ENCODE measurements around the gene ZNF616. TPM values are rescaled to one million over a fixed set of nuclear protein-coding genes. Genes with fewer than 3 reads are reported as not detected.
A peak's percentile ranks its signal among the peaks of the same experiment; 100 is the strongest.

The ZNF616 gene
- polyA plus RNA-seq (2014; cell fraction: cytosol; rRNA removed) = 7.3 and 8.6 TPM in 2 replicates
- 2.8 and 3.5 TPM in 2 replicates for polyA plus RNA-seq (2014; cell fraction: nucleus; rRNA removed)

- DNase-seq (ENCODE audit: low spot score) = peak; percentile 84
Observed at GRCh38 chr19:52139252-52140031, at the start of gene ZNF616. Gene ZNF616, minus strand, starts transcription at chr19:52139938. Its CDS starts 9,426 bp downstream, at chr19:52130512.

DNA sequence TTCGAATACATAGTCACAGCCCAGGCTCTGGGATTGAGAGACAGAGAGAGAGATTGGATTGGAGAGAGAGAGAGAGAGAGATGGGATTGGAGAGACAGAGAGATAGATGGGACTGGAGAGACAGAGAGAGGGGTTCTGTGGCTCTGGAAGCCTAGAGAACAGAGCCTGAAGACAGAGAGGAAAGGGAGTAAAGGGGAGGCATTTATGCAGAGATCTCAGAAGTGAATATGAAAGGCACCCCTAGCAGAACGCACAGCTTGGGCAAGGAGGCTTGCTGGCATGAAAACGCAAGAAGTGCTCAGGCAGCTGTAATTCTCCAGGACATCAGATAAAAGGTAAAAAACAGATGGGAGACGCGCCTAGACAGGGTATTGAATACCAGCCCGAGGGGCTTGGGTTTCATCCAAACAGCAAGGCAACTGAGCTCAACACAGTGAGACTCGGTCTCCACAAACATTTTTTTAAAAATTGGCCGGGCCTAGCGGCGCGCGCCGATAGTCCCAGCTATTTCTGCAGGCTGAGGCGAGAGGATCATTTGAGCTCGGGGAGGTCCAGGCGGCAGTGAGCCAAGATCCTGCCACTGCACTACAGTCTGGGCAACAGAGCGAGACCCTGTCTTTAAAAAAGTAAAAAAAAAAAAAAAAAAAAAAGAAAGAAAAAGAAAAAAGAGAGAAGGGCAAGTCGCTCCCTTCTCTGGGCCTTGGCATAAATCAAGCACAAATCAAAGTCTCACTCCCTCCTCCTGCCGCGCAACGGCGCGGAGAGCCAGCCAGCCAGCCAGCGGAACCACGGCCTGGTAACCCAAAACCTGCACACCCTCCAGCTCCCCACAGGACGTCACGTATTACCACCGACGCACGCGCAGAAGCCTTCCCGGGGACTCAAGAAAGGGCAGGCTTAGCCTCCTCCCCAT is 49.3 kb upstream of the ZNF616 start:
- no peak for DNase-seq (ENCODE audit: low spot score)

DNA sequence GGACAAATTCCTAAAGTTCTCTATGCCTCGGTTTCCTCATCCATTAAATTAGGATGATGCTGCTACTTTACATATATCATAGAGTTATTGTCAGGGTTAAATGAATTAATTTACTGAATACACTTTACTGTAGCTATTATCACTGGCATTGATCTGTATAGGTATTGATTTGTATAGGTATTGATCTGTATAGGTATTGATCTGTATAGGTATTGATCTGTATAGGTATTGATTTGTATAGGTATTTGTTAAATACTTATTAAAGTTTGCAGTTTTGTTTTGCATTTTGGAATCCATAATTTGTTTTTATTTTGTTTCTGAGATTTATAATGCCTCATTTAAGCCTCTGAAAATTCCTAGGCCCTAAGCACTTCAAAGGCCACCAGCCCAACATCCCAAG is 47.7 kb upstream of the ZNF616 start:
- DNase-seq (ENCODE audit: low spot score) = no peak

GRCh38 chr19:52176574-52176973 is 36.8 kb upstream of the ZNF616 start:
- DNase-seq (ENCODE audit: low spot score) = no peak

- DNase-seq (ENCODE audit: low spot score) = no peak
Observed at GRCh38 chr19:52172347-52172746, 32.6 kb upstream of the ZNF616 start.

- peak; percentile 54 for DNase-seq (ENCODE audit: low spot score)
Observed at GRCh38 chr19:52171321-52172169, 31.8 kb upstream of the ZNF616 start, which contains the start of gene ZNF836. Gene ZNF836, minus strand, starts transcription at chr19:52171621. Its CDS starts 3,549 bp downstream, at chr19:52168072.

- DNase-seq (ENCODE audit: low spot score) = peak; percentile 2
Observed at GRCh38 chr19:52170863-52171320, 31.2 kb upstream of the ZNF616 start.

DNA sequence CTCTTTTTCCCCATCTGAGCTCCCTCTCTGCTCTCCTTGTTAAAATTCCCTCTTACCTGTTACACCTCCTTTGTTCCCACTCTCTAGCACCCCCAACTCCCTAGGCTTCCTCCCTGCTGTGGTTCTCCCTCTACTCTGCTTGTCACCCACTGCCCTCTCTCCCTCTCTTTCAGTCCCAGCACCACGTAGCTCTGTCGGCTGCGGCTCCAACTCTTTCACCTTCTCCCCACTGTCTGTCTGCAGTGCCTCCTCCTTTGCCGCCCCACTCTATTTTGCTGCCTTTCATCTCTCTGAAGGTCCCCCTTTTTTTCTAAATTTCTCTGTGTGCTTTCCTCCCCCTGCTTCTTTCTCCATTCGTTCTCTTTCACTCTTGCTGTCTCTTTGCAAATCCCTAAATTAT is 30.6 kb upstream of the ZNF616 start:
- no peak for DNase-seq (ENCODE audit: low spot score)

DNA sequence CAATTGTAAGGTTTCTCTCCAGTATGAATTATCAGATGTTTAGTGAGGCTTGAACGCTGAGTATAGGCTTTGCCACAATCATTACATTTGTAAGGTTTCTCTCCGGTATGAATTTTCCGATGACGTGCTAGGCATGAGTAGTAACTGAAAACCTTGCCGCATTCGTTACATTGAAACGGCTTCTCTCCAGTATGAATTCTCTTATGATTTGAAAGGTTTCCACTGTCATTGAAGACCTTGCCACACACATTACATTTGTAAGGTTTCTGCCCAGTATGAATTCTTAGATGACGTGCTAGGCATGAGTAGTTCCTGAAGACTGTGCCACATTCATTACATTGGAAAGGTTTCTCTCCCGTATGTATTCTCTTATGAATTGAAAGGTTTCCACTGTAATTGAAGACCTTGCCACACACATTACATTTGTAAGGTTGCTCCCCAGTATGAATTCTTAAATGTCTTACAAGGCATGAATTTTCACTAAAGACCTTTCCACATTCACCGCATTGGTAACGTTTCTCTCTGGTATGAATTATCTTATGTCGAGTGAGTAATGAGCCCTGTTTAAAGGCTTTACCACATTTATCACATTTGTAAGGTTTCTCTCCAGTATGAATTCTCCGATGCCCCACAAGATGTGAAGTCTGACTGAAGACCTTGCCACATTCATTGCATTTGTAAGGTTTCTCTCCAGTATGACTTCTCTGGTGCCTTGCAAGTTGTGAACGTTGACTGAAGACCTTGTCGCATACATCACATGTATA is 16.0 kb upstream of the ZNF616 start:
- DNase-seq (ENCODE audit: low spot score) = no peak

DNA sequence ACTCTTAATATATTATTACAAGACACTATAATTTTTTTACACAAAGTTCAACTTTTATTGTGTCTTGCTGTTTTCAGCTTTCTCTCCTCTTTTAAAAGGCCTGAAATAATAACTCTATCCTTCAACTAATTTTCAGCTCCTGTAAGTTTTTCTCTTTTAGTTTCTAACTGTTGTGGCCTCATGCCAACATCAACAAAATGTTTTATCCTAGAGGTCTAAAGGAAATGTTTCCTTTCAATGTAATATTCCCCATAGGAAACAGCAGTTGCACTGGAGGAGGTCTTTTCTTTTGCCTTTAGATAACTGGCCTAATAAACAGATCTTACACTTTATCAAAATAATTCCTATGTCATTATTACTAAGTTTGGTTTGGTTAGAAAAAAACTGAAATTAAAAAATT is 8.5 kb upstream of the ZNF616 start:
- no peak for DNase-seq (ENCODE audit: low spot score)

DNA sequence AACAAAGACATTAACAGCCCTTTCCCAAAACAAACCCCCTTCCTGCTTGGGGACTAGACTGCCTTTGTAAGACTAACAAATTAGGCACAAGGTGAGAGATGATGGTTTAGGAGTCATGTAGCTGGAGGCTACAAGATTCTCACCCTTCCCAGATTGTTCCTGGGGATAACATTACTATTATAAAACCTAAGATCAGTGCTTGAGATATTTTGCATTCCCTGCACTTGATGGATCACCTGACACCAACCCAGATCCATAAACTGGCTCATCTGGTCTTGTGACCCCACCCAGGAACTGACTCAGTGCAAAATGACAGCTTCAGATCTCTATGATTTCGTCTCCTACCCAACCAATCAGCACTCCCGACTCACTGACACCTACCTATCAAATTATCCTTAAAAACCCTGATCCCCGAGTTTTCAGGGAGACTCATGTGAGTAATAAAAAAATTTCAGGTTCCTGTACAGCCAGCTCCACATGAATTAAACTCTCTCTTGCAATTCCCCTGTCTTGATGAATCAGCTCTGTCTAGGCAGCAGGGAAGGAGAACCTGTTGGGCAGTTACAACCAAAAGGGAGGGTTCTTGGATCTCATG is 2.4 kb upstream of the ZNF616 start:
- no peak for DNase-seq (ENCODE audit: low spot score)

GRCh38 chr19:52141203-52141602 is 1.5 kb upstream of the ZNF616 start:
- DNase-seq (ENCODE audit: low spot score) = no peak

GRCh38 chr19:52140032-52140710 is 433 bp upstream of the ZNF616 start:
- DNase-seq (ENCODE audit: low spot score) = no peak

DNA sequence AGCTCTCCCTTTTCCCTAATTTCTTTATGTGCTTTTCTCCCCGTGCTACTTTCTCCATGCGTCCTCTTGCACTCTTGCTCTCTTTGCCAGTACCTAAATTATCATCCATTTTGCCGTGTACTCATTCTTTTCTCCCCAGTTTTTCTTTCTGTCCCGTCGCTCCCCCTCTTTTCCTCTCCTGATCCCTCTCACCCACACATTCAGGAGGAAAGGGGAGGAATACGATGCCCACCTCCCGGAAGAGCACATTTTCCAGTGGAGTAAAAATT is 821 bp downstream of the ZNF616 start:
- no peak for DNase-seq (ENCODE audit: low spot score)

DNA sequence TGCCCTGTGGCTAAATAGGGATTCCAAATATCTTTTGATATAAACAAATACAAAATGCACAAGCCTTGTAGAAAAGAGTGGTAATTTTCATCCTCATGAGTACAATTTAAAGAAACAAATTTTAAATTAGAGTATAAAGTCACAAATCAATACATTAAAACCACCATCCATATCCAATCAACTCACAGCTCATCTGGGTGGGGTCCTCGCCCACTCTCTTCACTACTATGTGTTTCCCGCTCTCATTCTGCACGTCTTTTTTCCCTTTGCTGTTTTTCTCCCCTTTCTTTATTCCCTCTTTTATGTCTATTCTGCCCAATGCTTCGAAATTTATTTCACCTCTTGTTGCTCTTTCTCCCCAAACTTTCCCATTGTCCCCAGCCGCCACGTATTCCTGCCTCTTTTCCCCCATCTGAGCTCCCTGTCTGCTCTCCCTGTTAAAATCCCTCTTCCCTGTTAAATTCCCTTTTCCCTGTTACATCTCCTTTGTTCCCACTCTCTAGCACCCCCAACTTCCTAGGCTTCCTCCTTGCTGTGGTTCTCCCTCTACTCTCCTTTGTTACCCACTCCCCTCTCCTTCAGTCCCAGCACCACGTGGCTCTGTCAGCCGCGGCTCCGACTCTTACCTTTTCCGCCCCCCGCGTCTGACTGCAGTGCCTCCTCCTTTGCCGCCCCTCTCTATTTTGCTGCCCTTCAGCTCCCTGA is 1.3 kb downstream of the ZNF616 start:
- DNase-seq (ENCODE audit: low spot score) = peak; percentile 74

DNA sequence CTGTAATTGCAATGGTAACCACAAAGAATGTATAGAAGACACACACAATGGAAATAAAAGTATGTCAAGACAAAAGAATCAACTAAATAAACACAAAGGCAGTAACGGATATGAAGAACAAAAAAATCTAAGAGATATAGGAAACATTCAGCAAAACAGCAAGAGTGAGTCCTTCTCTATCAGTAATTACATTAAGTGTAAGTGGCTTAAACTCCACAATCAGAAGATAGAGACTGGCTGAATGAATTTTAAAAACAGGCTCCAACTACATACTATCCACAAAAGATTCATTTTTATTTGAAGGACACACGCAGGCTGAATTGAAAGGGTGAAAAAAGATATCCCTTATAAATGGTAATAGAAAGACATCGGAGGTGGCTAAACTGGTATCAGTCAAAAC is 19.5 kb downstream of the ZNF616 start:
- no peak for DNase-seq (ENCODE audit: low spot score)

DNA sequence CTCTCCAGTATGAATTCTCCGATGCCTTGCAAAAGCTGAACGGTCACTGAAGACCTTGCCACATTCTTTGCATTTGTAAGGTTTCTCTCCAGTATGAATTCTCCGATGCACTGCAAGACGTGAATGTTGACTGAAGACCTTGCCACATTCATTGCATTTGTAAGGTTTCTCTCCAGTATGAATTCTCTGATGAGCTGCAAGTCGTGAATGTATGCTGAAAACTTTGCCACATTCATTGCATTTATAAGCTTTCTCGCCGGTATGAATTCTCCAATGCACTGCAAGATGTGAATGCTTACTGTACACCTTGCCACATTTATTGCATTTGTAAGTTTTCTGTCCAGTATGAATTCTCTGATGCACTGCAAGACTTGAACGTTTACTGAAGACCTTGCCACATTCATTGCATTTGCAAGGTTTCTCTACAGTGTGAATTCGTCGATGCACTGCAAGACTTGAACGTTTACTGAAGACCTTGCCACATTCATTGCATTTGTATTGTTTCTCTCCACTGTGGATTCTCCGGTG is 24.1 kb downstream of the ZNF616 start:
- no peak for DNase-seq (ENCODE audit: low spot score)

- DNase-seq (ENCODE audit: low spot score) = no peak
Observed at GRCh38 chr19:52114691-52115090, 25.0 kb downstream of the ZNF616 start.

DNA sequence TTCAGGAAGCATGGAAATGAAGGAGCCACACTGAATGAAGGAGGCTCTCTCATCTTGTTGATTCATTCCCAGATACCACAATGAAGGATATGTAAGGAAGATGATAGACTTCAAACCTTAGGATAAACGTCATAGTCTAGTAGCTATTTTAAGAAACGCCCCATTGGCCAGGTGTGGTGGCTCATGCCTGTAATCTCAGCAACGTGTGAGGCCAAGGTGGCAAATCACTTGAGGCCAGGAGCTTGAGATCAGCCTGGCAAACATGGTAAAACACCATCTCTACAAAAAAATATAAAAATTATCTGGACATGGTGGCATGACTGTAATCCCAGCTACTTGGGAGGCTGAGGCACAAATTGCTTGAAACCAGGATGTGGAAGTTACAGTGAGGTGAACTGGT is 27.1 kb downstream of the ZNF616 start:
- DNase-seq (ENCODE audit: low spot score) = no peak
